SK-N-MC (cell line): Measurements from ENCODE around the gene CACNA1H.
A peak's percentile ranks its signal among the peaks of the same experiment; 100 is the strongest.
"Not testable (repeated sequence)": the region's sequence is repeated elsewhere in the genome, so short reads cannot be mapped to it uniquely, and the experiment has no call there.

ENCODE experiments used
- DNase-seq: peaks from one replicate; pipeline ENCODE4 v3.0.0-alpha.2; 2011; ENCODE audit warnings: low read depth, low spot score
- H3K27ac ChIP-seq: fragments of 200-600 bp; sonication (generic); 2 replicates; pipeline ENCODE4 v1.5.1; 2016; ENCODE audit warnings: mixed run types
- H3K36me3 ChIP-seq: fragments of 200-600 bp; sonication (generic); 2 replicates; pipeline ENCODE4 v1.6.1; 2017; ENCODE audit warnings: antibody characterized with exemption, low read length, mixed read lengths; ENCODE audit not compliant: insufficient read depth
- H3K4me3 ChIP-seq: fragments of 200-600 bp; sonication (generic); 2 replicates; pipeline ENCODE4 v1.5.1; 2016
- H3K9ac ChIP-seq: fragments of 200-600 bp; sonication (generic); 2 replicates; pipeline ENCODE4 v1.8.0; 2017; ENCODE audit warnings: mixed run types, mixed read lengths; ENCODE audit not compliant: insufficient read length
- H3K9me3 ChIP-seq: fragments of 200-600 bp; sonication (generic); 2 replicates; pipeline ENCODE4 v1.6.1; 2017; ENCODE audit warnings: low read depth, mild to moderate bottlenecking, antibody characterized with exemption, low read length, moderate library complexity, mixed read lengths
- EZH2 ChIP-seq: fragments of 200-600 bp; sonication (generic); IDR thresholded peaks from one replicate; pipeline ENCODE4 v1.6.1; 2017; ENCODE audit warnings: antibody characterized with exemption
- FOXP2 ChIP-seq: optimal IDR thresholded peaks from 2 replicates; pipeline ENCODE3; 2011; ENCODE audit warnings: mild to moderate bottlenecking, moderate library complexity; ENCODE audit not compliant: insufficient read depth; ENCODE audit errors: extremely low read length, control extremely low read depth
- POLR2AphosphoS5 ChIP-seq: IDR thresholded peaks from 2 replicates; pipeline ENCODE4 v1.6.1; 2012; ENCODE audit warnings: mild to moderate bottlenecking, low read depth, low read length, borderline replicate concordance

Gene CACNA1H

DNA sequence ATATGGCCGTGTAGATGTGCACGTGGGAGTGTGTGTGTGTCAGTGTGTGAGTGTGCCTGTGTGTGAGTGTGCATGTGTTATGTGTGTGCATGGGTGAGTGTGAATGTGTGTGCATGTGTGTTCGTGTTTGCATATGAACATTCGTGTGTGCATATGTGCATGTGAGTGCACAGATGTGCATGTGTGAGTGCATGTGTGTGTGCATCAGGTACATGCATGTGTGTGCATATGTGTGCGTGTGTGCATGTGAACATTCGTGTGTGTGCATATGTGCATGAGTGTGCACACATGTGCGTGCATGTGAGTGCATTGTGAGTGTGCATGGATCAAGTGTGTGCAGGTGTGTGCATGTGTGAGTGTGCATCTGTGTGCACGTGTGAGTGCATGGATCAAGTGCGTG, 85.1 kb downstream of the CACNA1H start:
- DNase-seq, result no peak
- Histone ChIP-seq H3K9me3 (no peaks in the 10 kb centered on the region), H3K4me3 (no peak overlapping the region), H3K36me3 (no peaks in the 10 kb centered on the region), H3K27ac (no peak overlapping the region), H3K9ac (no peak overlapping the region)
- TF ChIP-seq POLR2AphosphoS5 (no peak), EZH2 (no peak), FOXP2 (no peak)

DNA sequence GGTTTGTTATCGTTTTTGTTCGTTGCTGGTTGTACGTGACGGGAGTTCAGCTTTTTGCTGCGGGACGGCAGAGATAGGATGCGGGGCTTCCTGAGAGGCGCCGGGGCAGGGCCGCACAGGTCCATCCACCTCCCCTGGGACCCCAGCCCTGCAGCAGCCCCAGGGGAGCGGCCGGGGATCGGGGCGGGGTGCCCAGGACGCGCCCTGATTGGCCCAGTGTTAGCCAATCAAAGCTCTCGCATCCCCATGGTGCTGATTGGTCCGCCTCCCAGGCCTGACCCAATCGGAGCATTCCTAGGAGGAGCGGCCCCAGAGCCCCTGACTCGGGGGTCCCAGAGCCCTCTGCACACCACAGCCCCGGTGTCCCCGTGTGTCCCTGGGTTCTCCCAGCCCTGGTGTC, 86.0 kb downstream of the CACNA1H start:
- H3K4me3 ChIP-seq, result peak overlapping the region; percentile 36; the same call in 1 of the 2 replicates
- not testable (repeated sequence) for DNase-seq, H3K27ac ChIP-seq, H3K9me3 ChIP-seq, H3K36me3 ChIP-seq, H3K9ac ChIP-seq

DNA sequence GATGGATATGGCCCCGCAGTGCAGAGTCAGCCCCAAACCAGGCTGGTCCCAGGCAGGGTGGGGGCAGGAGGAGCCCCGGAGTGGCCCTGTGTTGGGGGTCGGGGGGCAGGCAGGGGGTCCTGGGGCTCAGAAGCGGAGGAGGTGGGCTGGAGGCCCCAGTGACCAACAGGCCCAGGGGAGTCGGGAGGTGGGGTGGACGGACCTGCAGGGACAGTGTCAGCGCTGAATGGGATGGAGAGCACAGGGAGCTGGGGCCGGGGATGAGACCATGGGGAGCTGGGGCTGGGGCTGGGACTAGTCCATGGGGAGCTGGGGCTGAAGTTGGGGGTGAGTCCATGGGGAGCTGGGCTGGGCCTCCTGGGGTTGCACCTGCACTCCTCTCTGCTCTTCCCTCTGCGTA, 86.7 kb downstream of the CACNA1H start:
- H3K36me3 ChIP-seq, H3K27ac ChIP-seq, DNase-seq, H3K4me3 ChIP-seq, H3K9me3 ChIP-seq, H3K9ac ChIP-seq: not testable (repeated sequence)

DNA sequence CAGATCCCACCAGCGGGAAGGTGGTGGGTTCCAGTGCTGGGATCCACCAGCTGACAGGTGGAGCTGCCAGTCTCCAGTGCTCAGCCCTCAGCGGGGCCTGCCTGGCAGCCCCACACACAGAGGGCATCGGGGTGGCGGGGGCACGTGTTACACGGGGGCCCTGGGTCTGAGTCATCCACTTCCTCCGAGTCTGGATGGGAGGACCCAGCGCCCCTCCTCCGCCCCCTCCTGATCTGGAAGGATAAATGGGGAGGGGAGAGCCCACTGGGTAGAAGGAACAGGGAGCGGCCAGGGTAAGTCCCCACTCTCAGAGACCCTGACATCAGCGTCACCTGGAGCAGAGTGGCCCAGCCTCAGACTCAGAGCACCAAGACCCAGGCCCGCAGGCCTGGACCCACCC, 87.5 kb downstream of the CACNA1H start, which contains the start of gene TPSAB1:
Gene TPSAB1 (plus strand): TSS at position 270 of the 400 bp plus-strand sequence. CDS start 234 bp downstream, outside the sequence.
- H3K36me3 ChIP-seq, H3K9me3 ChIP-seq, DNase-seq, H3K9ac ChIP-seq, H3K4me3 ChIP-seq, H3K27ac ChIP-seq: not testable (repeated sequence)

DNA sequence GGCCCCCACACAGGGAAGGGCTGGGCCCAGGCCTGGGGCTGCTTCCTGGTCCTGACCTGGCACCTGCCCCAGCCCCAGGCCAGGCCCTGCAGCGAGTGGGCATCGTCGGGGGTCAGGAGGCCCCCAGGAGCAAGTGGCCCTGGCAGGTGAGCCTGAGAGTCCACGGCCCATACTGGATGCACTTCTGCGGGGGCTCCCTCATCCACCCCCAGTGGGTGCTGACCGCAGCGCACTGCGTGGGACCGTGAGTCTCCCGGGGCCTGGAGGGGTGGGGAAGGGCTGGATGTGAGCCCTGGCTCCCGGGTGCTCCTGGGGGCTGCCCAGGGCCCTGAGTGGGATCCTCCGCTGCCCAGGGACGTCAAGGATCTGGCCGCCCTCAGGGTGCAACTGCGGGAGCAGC, 88.2 kb downstream of the CACNA1H start:
- DNase-seq, H3K9me3 ChIP-seq, H3K9ac ChIP-seq, H3K4me3 ChIP-seq, H3K36me3 ChIP-seq, H3K27ac ChIP-seq: not testable (repeated sequence)

DNA sequence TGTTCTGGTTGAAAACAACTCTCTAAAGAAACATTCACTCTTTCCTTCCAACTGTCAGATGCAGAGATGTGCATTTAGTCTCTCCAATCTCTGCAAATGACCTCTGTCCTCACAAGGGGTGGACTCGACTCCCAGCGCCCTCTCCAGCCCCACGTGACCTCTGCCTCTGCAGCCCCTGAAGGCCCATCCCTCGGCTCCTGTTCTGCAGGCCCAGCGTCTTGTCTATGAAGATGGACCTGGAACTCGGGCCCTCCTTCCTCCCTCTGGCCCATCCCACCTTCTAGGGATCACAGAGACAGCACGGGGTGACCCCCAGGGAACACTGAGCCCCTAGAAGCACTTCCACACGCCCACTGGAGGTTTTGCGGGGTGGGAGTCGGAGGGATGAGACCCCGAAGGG, 90.5 kb downstream of the CACNA1H start:
- not testable (repeated sequence) for H3K9me3 ChIP-seq, H3K36me3 ChIP-seq, H3K4me3 ChIP-seq, H3K27ac ChIP-seq, H3K9ac ChIP-seq, DNase-seq

DNA sequence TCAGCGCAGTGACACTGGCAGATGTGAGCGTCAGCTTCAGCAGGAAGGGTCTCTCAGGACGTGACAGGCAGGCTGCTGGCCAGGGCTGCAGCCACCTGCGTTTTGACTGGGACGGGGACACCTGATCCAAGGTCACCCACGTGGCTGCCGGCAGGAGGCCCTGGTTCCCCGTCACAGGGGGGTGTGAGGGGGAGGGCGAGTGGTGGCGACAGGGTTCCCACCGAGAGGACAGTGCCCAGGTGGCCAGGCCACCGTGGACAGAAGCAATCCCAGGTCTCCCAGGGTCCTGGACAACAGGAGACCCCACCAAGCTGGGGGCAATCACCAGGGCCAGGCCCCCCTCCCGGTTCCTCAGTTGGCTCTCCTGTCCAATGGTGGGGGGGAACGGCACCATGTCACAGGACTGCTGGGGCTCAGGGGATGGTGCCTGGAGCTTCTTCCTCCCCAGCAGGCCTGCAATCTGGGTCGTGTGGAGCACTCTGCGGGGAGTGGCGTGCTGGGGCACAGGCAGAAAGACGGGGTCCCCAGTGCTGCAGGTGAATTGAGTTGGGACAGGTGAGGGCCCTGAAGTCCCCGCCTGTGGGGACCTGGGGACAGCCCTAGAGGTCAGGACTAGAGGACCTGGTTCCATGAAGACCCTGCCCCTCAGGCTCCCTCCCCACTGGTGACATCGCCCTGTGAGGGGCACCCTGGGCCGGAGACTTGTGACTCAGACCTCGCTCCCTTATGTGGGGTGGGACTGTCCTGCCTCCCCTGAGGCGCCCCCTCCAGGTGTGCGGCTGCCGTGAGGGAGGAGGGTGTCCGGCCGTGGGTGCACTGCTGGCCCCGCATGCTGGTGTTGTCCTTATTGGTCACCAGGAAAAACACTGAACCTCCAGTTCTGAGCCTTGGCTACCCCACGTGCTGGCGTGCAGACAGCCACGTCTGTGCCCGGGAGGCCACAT, 91.3 kb downstream of the CACNA1H start:
- 0 out of 2 replicates have a peak overlapping the region, but pooled peaks have one; percentile 92 for H3K27ac ChIP-seq
- not testable (repeated sequence) for H3K9ac ChIP-seq, H3K4me3 ChIP-seq, H3K36me3 ChIP-seq, H3K9me3 ChIP-seq, DNase-seq

DNA sequence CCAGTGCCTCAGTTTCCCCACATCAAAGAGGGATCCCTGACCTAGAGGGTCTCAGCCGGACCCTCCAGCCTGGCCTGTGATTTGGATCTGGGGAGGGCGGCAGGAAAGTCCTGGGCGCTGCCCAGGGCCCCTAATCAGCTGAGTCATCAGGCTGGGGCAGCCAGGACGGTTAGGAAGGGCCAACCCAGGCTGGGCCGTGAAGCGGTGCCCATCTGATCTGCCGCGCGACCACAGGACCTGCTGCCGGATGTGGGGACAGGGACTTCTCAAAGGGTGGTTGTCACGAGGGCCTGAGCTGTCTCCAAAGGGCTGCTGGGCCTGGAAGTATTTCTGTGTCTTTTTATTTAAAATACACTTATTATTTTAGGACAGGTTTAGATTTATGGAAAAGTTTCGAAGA, 92.0 kb downstream of the CACNA1H start:
- Histone ChIP-seq H3K27ac (peak overlapping the region; percentile 92), H3K36me3 (no peaks in the 10 kb centered on the region), H3K4me3 (no peak overlapping the region), H3K9me3 (no peaks in the 10 kb centered on the region), H3K9ac (peak overlapping the region; percentile 39)
- TF ChIP-seq FOXP2 (no peak), POLR2AphosphoS5 (no peak), EZH2 (no peak)
- no peak for DNase-seq

DNA sequence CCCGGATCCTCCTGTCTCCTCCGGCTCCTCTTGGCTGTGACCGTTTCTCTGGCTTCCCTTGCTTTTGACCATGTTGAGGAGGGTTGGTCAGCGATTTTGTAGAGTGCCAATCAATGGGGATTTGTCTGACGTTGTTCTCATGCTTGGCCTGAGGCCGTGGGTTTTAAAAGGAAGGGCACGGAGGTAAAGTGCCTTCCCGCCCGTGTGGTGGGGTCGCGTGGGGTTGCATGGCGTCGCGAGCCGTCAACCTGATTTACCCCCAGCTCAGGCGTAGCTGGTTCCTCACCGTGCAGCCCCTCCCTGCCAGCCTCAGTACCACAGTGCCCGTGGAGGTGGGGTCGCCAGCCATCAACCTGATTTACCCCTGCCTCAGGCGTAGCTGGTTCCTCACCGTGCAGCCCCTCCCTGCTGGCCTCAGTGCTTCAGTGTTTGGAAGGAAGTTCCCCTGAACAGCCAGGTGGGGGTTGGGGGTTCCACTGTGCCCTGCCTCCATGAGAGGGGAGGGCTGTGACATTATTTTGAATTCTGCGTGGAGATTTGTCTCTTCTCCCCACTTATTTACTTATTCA, 92.6 kb downstream of the CACNA1H start:
- peak overlapping the region; percentile 39 for H3K9ac ChIP-seq
- peak overlapping the region; percentile 92 for H3K27ac ChIP-seq

DNA sequence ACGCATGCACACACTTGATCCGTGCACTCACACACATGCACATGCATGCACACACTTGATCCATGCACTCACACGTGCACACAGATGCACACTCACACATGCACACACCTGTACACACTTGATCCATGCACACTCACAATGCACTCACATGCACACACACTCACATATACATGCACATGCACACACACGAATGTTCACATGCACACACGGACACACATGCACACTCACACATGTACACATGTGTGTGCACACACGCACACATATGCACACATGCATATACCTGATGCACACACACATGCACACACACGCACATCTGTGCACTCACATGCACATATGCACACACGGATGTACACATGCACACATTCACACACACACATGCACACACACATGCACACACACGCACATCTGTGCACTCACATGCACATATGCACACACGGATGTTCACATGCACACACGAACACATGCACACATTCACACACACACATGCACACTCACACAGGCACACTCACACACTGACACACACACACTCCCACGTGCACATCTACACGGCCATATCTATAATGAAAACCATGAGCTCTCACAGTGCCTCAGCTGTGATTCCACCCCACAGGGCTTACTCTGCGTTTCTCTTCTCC, 95.1 kb downstream of the CACNA1H start:
- H3K4me3 ChIP-seq, H3K36me3 ChIP-seq, H3K9me3 ChIP-seq, DNase-seq, H3K9ac ChIP-seq: not testable (repeated sequence)
- peak overlapping the region; percentile 92; the same call in 1 of the 2 replicates for H3K27ac ChIP-seq

More for the DNA sequence above, 92.6 kb downstream of the CACNA1H start:
- no peaks in the 10 kb centered on the region for H3K9me3 ChIP-seq
- no peak for DNase-seq
- no peak overlapping the region for H3K4me3 ChIP-seq
- no peaks in the 10 kb centered on the region for H3K36me3 ChIP-seq
- TF ChIP-seq POLR2AphosphoS5 (no peak), EZH2 (no peak), FOXP2 (no peak)

DNA sequence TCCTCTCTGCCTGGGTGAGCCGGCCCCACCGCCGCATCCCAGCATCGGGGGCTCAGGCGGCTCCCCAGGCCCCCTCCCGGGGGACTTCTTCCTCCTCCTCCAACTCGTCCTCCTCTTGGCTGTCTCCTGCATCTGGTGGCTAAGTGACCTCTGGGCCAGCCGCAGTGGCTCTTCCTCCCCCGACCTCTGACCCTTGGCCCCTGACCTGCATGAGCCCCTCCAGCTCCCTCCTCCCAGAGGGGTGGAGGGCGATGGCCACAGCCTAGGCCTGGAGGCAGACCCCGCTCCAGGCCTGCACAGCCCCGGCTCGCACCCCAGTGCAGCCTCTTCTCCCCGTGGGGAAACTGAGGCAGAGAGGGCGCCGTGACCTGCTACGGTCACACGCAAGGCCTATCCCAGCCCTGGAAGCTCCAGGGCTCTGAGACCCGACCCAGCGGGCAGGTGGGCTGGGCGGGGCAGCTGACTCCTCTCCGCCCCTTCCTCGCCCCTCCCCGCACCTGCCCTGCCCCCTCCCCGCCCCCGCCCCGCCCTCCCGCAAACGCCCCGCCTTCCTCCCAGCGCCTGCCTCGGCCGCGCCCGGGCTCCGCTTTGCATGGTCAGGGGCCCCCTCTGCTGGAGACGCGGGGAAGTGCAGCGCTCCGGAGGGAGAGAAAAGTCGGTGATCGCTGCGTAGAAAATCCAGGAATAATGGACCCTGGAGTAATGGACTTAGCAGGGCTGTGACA, 96.3 kb downstream of the CACNA1H start:
- not testable (repeated sequence) for H3K27ac ChIP-seq, H3K9ac ChIP-seq, H3K36me3 ChIP-seq, DNase-seq, H3K4me3 ChIP-seq, H3K9me3 ChIP-seq

DNA sequence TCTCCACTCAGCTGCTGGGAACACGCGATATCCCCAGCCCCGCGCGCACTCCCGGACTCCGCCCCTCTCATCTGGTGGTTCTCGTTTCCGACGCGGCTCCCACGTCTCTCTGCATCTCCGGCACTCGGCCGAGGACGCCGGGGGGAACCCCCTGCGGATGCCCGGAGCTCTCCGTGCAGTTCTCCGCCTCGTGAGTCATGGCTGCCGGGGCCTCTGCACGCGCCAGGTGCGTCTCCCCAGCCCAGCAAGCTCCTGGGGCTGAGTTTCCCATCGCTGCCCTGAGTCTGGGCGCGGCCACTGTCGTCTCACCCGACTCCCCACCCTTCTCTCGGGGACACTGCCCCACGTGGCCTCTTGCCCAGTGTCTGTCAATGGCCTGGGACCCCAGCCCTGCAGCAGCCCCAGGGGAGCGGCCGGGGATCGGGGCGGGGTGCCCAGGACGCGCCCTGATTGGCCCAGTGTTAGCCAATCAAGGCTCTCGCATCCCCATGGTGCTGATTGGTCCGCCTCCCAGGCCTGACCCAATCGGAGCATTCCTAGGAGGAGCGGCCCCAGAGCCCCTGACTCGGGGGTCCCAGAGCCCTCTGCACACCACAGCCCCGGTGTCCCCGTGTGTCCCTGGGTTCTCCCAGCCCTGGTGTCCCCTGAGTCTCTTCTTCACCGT, 100.9 kb downstream of the CACNA1H start:
- not testable (repeated sequence) for H3K36me3 ChIP-seq, H3K27ac ChIP-seq, H3K9ac ChIP-seq, H3K9me3 ChIP-seq, DNase-seq, H3K4me3 ChIP-seq
